Stimulated activated CD8-positive, alpha-beta memory T cell treated with anti-CD3 and anti-CD28 coated beads, Interleukin-7, amount 100 ng/mL, for 4 hours (primary cell): Measurements from ENCODE around the gene PXK.
"Not testable (repeated sequence)": the region's sequence is repeated elsewhere in the genome, so short reads cannot be mapped to it uniquely, and the experiment has no call there.

Source experiments
- DNase-seq, 2 donors: peaks; one replicate each; pipeline ENCODE4 v3.0.0-alpha.2; 2020; ENCODE audit warnings: low read depth in 2 of 2

PXK gene

GRCh38 chr3:58419780-58420507 lies 87.3 kb downstream of the PXK start:
- DNase-seq: no peak

- no peak for DNase-seq
Observed at GRCh38 chr3:58421004-58421403, 88.3 kb downstream of the PXK start.

- no peak for DNase-seq
Observed at GRCh38 chr3:58422756-58423325, 90.1 kb downstream of the PXK start.

GRCh38 chr3:58424613-58425012 lies 91.9 kb downstream of the PXK start:
- no peak for DNase-seq

GRCh38 chr3:58425782-58426181 lies 93.1 kb downstream of the PXK start:
- no peak for DNase-seq

- DNase-seq: no peak
Observed at GRCh38 chr3:58427661-58428361, 95.1 kb downstream of the PXK start.

GRCh38 chr3:58429657-58430056 lies 97.0 kb downstream of the PXK start:
- no peak for DNase-seq

- no peak for DNase-seq
Observed at GRCh38 chr3:58432905-58433304, 100.2 kb downstream of the PXK start.

GRCh38 chr3:58433400-58434167 lies 100.9 kb downstream of the PXK start, which contains the start of gene PDHB:
TSS of gene PDHB (minus strand) at chr3:58433832. CDS start at chr3:58433809, 23 bp downstream.
- peak; percentile 77 to 87 for DNase-seq

GRCh38 chr3:58434168-58434504 lies 101.4 kb downstream of the PXK start:
- no peak for DNase-seq

- DNase-seq: no peak
Observed at GRCh38 chr3:58434511-58434910, 101.8 kb downstream of the PXK start.

GRCh38 chr3:58434990-58435389 lies 102.3 kb downstream of the PXK start:
- DNase-seq: no peak

GRCh38 chr3:58437276-58437675 lies 104.6 kb downstream of the PXK start:
- not testable (repeated sequence) for DNase-seq

GRCh38 chr3:58440996-58441355 lies 108.3 kb downstream of the PXK start:
- DNase-seq: not testable (repeated sequence)

GRCh38 chr3:58441514-58442450 lies 109.1 kb downstream of the PXK start:
- no peak for DNase-seq

- DNase-seq: no peak
Observed at GRCh38 chr3:58452176-58452575, 119.5 kb downstream of the PXK start.

GRCh38 chr3:58459160-58459559 lies 126.5 kb downstream of the PXK start:
- DNase-seq: no peak

GRCh38 chr3:58462829-58463180 lies 130.1 kb downstream of the PXK start:
- no peak for DNase-seq

GRCh38 chr3:58463181-58463941 lies 130.7 kb downstream of the PXK start:
- DNase-seq: peak; percentile 66 to 68

GRCh38 chr3:58463942-58464271 lies 131.2 kb downstream of the PXK start:
- no peak for DNase-seq

GRCh38 chr3:58464866-58465265 lies 132.2 kb downstream of the PXK start:
- DNase-seq: no peak
